GM23338 (cell line): ENCODE results near the gene TSPOAP1. TPM values are rescaled to one million over a fixed set of nuclear protein-coding genes. Genes with fewer than 3 reads are reported as not detected.

Experiments used
- ATAC-seq: fragments of 200-7000 bp; cut with Tn5 transposase; 3 replicates; pipeline ENCODE4 v1.9.1; 2020
- DNase-seq: peaks from one replicate; pipeline ENCODE4 v3.0.0-alpha.2; 2015; ENCODE audit warnings: low spot score
- H2AFZ ChIP-seq: fragments of 200-600 bp; sonication (generic); 2 replicates; pipeline ENCODE4 v1.8.0; 2016; ENCODE audit warnings: antibody characterized with exemption, mild to moderate bottlenecking, moderate library complexity
- H3F3A ChIP-seq: fragments of 200-600 bp; sonication (generic); replicated peaks from 2 replicates; pipeline ENCODE4 v1.8.0; 2017; ENCODE audit warnings: antibody characterized with exemption, mixed run types, low read depth
- H3K27ac ChIP-seq: fragments of 200-600 bp; sonication (generic); 2 replicates; pipeline ENCODE4 v1.6.1; 2016; ENCODE audit warnings: low read depth
- H3K27me3 ChIP-seq: fragments of 200-600 bp; sonication (generic); 2 replicates; pipeline ENCODE4 v1.8.0; 2016; ENCODE audit warnings: mild to moderate bottlenecking, mixed run types, moderate library complexity; ENCODE audit not compliant: insufficient read depth
- H3K36me3 ChIP-seq: fragments of 200-600 bp; sonication (generic); 2 replicates; pipeline ENCODE4 v1.8.0; 2016; ENCODE audit warnings: mild to moderate bottlenecking; ENCODE audit not compliant: insufficient read depth
- H3K4me1 ChIP-seq: fragments of 200-600 bp; sonication (generic); 2 replicates; pipeline ENCODE4 v1.8.0; 2016; ENCODE audit warnings: mild to moderate bottlenecking, moderate library complexity; ENCODE audit not compliant: insufficient read depth
- H3K4me2 ChIP-seq: fragments of 200-600 bp; sonication (generic); 2 replicates; pipeline ENCODE4 v1.7.1; 2017; ENCODE audit warnings: mixed run types
- H3K4me3 ChIP-seq: fragments of 200-600 bp; sonication (generic); 2 replicates; pipeline ENCODE4 v1.6.1; 2016; ENCODE audit warnings: mixed run types
- H3K79me2 ChIP-seq: fragments of 200-600 bp; sonication (generic); replicated peaks from 2 replicates; pipeline ENCODE4 v1.8.0; 2017; ENCODE audit warnings: mild to moderate bottlenecking; ENCODE audit not compliant: insufficient read depth
- H3K9me2 ChIP-seq: fragments of 200-600 bp; sonication (generic); 2 replicates; pipeline ENCODE4 v1.8.0; 2017; ENCODE audit not compliant: insufficient read depth
- H4K20me1 ChIP-seq: fragments of 200-600 bp; sonication (generic); replicated peaks from 2 replicates; pipeline ENCODE4 v1.8.0; 2017; ENCODE audit warnings: mild to moderate bottlenecking; ENCODE audit not compliant: insufficient read depth
- H3K27ac Mint-ChIP-seq: 2 replicates; pipeline ENCODE4 v1.8.0; 2020; ENCODE audit warnings: inconsistent platforms, mild to moderate bottlenecking, moderate library complexity, mixed read lengths
- H3K27me3 Mint-ChIP-seq: 3 replicates; pipeline ENCODE4 v1.8.0; 2022; ENCODE audit warnings: low read depth, mild to moderate bottlenecking, moderate library complexity, mixed read lengths, inconsistent platforms; ENCODE audit not compliant: insufficient read depth, poor library complexity
- H3K36me3 Mint-ChIP-seq: 3 replicates; pipeline ENCODE4 v1.8.0; 2021; ENCODE audit warnings: low read depth, mild to moderate bottlenecking, inconsistent platforms, moderate library complexity, mixed read lengths
- H3K4me1 Mint-ChIP-seq: 3 replicates; pipeline ENCODE4 v1.8.0; 2020; ENCODE audit warnings: mild to moderate bottlenecking, inconsistent platforms, mixed read lengths
- H3K4me3 Mint-ChIP-seq: 3 replicates; pipeline ENCODE4 v1.8.0; 2021; ENCODE audit warnings: moderate library complexity, mild to moderate bottlenecking, inconsistent platforms, mixed read lengths
- H3K9me3 Mint-ChIP-seq: 3 replicates; pipeline ENCODE4 v1.8.0; 2020; ENCODE audit warnings: moderate library complexity, mild to moderate bottlenecking, inconsistent platforms, mixed read lengths
- CREB1 ChIP-seq: fragments of 250-450 bp; sonication (Bioruptor Pico); IDR thresholded peaks from 2 replicates; pipeline ENCODE4 v1.5.0; 2020; ENCODE audit warnings: low read depth, mild to moderate bottlenecking, moderate library complexity
- EZH2 ChIP-seq: fragments of 200-600 bp; sonication (generic); IDR thresholded peaks from one replicate; pipeline ENCODE4 v1.8.0; 2017; ENCODE audit warnings: antibody characterized with exemption, mild to moderate bottlenecking, low read depth; ENCODE audit not compliant: unreplicated experiment
- EZH2phosphoT487 ChIP-seq: fragments of 200-600 bp; sonication (generic); IDR thresholded peaks from one replicate; pipeline ENCODE4 v1.8.1; 2018; ENCODE audit warnings: antibody characterized with exemption; ENCODE audit not compliant: unreplicated experiment
- JUNB ChIP-seq: IDR thresholded peaks from one replicate; pipeline ENCODE4 v1.6.1; 2016; ENCODE audit warnings: antibody characterized with exemption; ENCODE audit not compliant: unreplicated experiment
- NANOG ChIP-seq: IDR thresholded peaks from 2 replicates; pipeline ENCODE4 v1.6.1; 2016; ENCODE audit warnings: antibody characterized with exemption, borderline replicate concordance
- POLR2AphosphoS5 ChIP-seq: IDR thresholded peaks from 2 replicates; pipeline ENCODE4 v1.6.1; 2016; ENCODE audit warnings: antibody characterized with exemption, low read depth
- STAT1 ChIP-seq: IDR thresholded peaks from one replicate; pipeline ENCODE4 v1.6.1; 2016; ENCODE audit warnings: antibody characterized with exemption; ENCODE audit not compliant: unreplicated experiment
- ZNF114 ChIP-seq: fragments of 250-450 bp; sonication (Bioruptor Pico); IDR thresholded peaks from 2 replicates; pipeline ENCODE4 v1.5.0; 2020; ENCODE audit warnings: mild to moderate bottlenecking, moderate library complexity
- ZNF331 ChIP-seq: fragments of 250-450 bp; sonication (Bioruptor Pico); IDR thresholded peaks from 2 replicates; pipeline ENCODE4 v1.5.0; 2020; ENCODE audit warnings: low read depth, mild to moderate bottlenecking, moderate library complexity
- polyA plus RNA-seq: library from polyadenylated mRNA; unstranded; fragments of >200 nt; fragmentation: Nextera tagmentation; extraction: Ambion mirVana; gene quantifications from 2 replicates; pipeline ENCODE4 v1.2.1, GENCODE V29; 2016
- total RNA-seq: library from RNA; depleted of rRNA; stranded (reverse); fragments of >200 nt; shearing (Covaris generic); gene quantifications from 2 replicates; pipeline ENCODE4 v1.2.3, GENCODE V29; 2014
- TF ChIP-seq, protein P1 (sequence below): IDR thresholded peaks from 2 replicates; pipeline ENCODE4 v1.6.1; 2016; ENCODE audit warnings: antibody characterized with exemption
- TF ChIP-seq, protein P2 (sequence below): IDR thresholded peaks from one replicate; pipeline ENCODE4 v1.6.1; 2018; ENCODE audit warnings: antibody characterized with exemption; ENCODE audit not compliant: unreplicated experiment
- TF ChIP-seq, protein P3 (sequence below), 2 experiments: fragments of 200-600 bp in 1 of 2; sonication (generic) in 1 of 2; conservative IDR thresholded peaks; 2 replicates each; pipeline versions ENCODE4 v1.5.1 to v1.6.1; 2016 to 2017; ENCODE audit warnings: antibody characterized with exemption in 2 of 2, low read depth in 2 of 2, mild to moderate bottlenecking in 2 of 2, moderate library complexity in 1 of 2
- TF ChIP-seq, protein P4 (sequence below): fragments of 250-450 bp; sonication (Bioruptor Pico); IDR thresholded peaks from 2 replicates; pipeline ENCODE4 v1.5.0; 2020; ENCODE audit warnings: mild to moderate bottlenecking, moderate library complexity

TSPOAP1 gene
- total and polyA plus RNA-seq, 2 experiments from 2014 or later = 7.3 to 11.8 TPM

DNA sequence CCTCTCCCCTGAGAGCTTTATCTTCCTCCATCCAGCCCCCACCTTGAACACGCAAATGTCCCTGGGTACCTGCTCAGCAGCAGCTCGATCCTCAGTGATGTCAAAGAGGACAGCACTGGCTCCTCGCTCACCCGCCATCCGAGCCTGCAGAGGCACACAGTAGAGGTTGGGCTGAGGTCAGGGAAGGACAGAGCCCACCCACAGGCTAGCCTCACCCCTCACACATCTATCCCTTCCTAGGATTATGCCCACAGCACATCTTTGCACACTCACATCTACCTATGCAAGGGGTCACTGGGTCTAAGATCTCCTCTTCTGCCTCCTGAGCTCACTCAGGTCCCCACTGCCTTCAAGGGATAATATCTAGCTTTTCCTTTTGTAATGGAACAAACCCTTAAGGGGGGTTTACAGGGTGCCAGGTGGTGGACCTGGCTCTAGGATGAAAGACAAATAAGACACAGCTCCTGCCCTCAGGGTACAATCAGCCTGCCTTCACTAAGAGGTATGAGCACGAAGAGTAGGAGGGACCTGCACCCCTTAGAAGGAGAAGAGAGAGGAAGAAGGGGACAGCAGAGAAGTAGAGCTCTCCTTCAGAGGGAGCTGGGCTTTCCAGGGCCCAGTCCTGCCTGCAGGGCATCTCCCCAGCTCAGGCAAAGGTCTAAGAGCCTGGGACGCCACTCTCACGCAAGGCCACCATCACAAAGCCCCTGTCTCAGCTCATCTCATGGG lies 35.0 kb upstream of the TSPOAP1 start:
- Histone ChIP-seq H3K27ac (no peak overlapping the region), H3K79me2 (no peaks in the 10 kb centered on the region), H3K27me3 (no peaks in the 10 kb centered on the region), H3F3A (no peaks in the 10 kb centered on the region), H3K4me1 (no peaks in the 10 kb centered on the region), H3K9me2 (no peaks in the 10 kb centered on the region), H4K20me1 (no peaks in the 10 kb centered on the region), H3K4me3 (no peak overlapping the region), H2AFZ (no peak overlapping the region), H3K4me2 (no peak overlapping the region), H3K36me3 (no peaks in the 10 kb centered on the region)
- peaks cover 6% of the 10 kb centered on the region for H3K27me3 Mint-ChIP-seq
- no peak for DNase-seq
- H3K4me3 Mint-ChIP-seq = no peak overlapping the region
- H3K4me1 Mint-ChIP-seq = peaks cover 9% of the 10 kb centered on the region
- no peaks in the 10 kb centered on the region for H3K36me3 Mint-ChIP-seq
- H3K27ac Mint-ChIP-seq = no peak overlapping the region
- H3K9me3 Mint-ChIP-seq = no peaks in the 10 kb centered on the region; the same call in 2 of the 3 replicates
- no peak for TF ChIP-seq CREB1 (CRISPR knock-in tag)
- TF ChIP-seq, protein P1, sequence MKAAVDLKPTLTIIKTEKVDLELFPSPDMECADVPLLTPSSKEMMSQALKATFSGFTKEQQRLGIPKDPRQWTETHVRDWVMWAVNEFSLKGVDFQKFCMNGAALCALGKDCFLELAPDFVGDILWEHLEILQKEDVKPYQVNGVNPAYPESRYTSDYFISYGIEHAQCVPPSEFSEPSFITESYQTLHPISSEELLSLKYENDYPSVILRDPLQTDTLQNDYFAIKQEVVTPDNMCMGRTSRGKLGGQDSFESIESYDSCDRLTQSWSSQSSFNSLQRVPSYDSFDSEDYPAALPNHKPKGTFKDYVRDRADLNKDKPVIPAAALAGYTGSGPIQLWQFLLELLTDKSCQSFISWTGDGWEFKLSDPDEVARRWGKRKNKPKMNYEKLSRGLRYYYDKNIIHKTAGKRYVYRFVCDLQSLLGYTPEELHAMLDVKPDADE = no peak
- TF ChIP-seq, protein P2, sequence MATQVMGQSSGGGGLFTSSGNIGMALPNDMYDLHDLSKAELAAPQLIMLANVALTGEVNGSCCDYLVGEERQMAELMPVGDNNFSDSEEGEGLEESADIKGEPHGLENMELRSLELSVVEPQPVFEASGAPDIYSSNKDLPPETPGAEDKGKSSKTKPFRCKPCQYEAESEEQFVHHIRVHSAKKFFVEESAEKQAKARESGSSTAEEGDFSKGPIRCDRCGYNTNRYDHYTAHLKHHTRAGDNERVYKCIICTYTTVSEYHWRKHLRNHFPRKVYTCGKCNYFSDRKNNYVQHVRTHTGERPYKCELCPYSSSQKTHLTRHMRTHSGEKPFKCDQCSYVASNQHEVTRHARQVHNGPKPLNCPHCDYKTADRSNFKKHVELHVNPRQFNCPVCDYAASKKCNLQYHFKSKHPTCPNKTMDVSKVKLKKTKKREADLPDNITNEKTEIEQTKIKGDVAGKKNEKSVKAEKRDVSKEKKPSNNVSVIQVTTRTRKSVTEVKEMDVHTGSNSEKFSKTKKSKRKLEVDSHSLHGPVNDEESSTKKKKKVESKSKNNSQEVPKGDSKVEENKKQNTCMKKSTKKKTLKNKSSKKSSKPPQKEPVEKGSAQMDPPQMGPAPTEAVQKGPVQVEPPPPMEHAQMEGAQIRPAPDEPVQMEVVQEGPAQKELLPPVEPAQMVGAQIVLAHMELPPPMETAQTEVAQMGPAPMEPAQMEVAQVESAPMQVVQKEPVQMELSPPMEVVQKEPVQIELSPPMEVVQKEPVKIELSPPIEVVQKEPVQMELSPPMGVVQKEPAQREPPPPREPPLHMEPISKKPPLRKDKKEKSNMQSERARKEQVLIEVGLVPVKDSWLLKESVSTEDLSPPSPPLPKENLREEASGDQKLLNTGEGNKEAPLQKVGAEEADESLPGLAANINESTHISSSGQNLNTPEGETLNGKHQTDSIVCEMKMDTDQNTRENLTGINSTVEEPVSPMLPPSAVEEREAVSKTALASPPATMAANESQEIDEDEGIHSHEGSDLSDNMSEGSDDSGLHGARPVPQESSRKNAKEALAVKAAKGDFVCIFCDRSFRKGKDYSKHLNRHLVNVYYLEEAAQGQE = no peak
- TF ChIP-seq NANOG = no peak
- TF ChIP-seq ZNF331 (CRISPR knock-in tag) = no peak
- TF ChIP-seq POLR2AphosphoS5 = no peak
- no peak for TF ChIP-seq EZH2phosphoT487
- TF ChIP-seq, protein P3, sequence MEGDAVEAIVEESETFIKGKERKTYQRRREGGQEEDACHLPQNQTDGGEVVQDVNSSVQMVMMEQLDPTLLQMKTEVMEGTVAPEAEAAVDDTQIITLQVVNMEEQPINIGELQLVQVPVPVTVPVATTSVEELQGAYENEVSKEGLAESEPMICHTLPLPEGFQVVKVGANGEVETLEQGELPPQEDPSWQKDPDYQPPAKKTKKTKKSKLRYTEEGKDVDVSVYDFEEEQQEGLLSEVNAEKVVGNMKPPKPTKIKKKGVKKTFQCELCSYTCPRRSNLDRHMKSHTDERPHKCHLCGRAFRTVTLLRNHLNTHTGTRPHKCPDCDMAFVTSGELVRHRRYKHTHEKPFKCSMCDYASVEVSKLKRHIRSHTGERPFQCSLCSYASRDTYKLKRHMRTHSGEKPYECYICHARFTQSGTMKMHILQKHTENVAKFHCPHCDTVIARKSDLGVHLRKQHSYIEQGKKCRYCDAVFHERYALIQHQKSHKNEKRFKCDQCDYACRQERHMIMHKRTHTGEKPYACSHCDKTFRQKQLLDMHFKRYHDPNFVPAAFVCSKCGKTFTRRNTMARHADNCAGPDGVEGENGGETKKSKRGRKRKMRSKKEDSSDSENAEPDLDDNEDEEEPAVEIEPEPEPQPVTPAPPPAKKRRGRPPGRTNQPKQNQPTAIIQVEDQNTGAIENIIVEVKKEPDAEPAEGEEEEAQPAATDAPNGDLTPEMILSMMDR (conservative IDR thresholded peaks at IDR 0.05; ENCODE audit: low read depth in 2 of 2) = no peak
- TF ChIP-seq STAT1 = no peak
- TF ChIP-seq EZH2 = no peak
- TF ChIP-seq, protein P4, sequence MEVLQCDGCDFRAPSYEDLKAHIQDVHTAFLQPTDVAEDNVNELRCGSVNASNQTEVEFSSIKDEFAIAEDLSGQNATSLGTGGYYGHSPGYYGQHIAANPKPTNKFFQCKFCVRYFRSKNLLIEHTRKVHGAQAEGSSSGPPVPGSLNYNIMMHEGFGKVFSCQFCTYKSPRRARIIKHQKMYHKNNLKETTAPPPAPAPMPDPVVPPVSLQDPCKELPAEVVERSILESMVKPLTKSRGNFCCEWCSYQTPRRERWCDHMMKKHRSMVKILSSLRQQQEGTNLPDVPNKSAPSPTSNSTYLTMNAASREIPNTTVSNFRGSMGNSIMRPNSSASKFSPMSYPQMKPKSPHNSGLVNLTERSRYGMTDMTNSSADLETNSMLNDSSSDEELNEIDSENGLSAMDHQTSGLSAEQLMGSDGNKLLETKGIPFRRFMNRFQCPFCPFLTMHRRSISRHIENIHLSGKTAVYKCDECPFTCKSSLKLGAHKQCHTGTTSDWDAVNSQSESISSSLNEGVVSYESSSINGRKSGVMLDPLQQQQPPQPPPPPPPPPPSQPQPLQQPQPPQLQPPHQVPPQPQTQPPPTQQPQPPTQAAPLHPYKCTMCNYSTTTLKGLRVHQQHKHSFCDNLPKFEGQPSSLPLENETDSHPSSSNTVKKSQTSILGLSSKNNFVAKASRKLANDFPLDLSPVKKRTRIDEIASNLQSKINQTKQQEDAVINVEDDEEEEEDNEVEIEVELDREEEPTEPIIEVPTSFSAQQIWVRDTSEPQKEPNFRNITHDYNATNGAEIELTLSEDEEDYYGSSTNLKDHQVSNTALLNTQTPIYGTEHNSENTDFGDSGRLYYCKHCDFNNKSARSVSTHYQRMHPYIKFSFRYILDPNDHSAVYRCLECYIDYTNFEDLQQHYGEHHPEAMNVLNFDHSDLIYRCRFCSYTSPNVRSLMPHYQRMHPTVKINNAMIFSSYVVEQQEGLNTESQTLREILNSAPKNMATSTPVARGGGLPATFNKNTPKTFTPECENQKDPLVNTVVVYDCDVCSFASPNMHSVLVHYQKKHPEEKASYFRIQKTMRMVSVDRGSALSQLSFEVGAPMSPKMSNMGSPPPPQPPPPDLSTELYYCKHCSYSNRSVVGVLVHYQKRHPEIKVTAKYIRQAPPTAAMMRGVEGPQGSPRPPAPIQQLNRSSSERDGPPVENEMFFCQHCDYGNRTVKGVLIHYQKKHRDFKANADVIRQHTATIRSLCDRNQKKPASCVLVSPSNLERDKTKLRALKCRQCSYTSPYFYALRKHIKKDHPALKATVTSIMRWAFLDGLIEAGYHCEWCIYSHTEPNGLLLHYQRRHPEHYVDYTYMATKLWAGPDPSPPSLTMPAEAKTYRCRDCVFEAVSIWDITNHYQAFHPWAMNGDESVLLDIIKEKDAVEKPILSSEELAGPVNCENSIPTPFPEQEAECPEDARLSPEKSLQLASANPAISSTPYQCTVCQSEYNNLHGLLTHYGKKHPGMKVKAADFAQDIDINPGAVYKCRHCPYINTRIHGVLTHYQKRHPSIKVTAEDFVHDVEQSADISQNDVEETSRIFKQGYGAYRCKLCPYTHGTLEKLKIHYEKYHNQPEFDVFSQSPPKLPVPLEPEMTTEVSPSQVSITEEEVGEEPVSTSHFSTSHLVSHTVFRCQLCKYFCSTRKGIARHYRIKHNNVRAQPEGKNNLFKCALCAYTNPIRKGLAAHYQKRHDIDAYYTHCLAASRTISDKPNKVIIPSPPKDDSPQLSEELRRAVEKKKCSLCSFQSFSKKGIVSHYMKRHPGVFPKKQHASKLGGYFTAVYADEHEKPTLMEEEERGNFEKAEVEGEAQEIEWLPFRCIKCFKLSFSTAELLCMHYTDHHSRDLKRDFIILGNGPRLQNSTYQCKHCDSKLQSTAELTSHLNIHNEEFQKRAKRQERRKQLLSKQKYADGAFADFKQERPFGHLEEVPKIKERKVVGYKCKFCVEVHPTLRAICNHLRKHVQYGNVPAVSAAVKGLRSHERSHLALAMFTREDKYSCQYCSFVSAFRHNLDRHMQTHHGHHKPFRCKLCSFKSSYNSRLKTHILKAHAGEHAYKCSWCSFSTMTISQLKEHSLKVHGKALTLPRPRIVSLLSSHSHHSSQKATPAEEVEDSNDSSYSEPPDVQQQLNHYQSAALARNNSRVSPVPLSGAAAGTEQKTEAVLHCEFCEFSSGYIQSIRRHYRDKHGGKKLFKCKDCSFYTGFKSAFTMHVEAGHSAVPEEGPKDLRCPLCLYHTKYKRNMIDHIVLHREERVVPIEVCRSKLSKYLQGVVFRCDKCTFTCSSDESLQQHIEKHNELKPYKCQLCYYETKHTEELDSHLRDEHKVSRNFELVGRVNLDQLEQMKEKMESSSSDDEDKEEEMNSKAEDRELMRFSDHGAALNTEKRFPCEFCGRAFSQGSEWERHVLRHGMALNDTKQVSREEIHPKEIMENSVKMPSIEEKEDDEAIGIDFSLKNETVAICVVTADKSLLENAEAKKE (CRISPR knock-in tag) = no peak
- TF ChIP-seq JUNB = no peak
- TF ChIP-seq ZNF114 = no peak
- ATAC-seq = no peak
